ENCODE measurements around the gene PKP4.

PKP4 gene

GRCh38 chr2:158500333-158500732, 43.6 kb downstream of the PKP4 start:
- TF ChIP-seq CTCF (IDR thresholded peaks at IDR 0.05; ENCODE audit: control extremely low read depth, extremely low read depth, low read depth, missing control alignments) = no peak
- no peak for DNase-seq (ENCODE audit: extremely low spot score)
- ChIA-PET CTCF (interaction anchor here (1.3 kb wide), 1 partner anchor 10 kb away, joined by 5 read pairs; no protein-coding TSS in a partner anchor), POLR2A (no interaction called here)

GRCh38 chr2:158501301-158501700, 44.5 kb downstream of the PKP4 start:
- DNase-seq (ENCODE audit: extremely low spot score) = no peak
- ChIA-PET CTCF (interaction anchor here (1.3 kb wide), 1 partner anchor 11 kb away, joined by 5 read pairs; no protein-coding TSS in a partner anchor), POLR2A (no interaction called here)
- TF ChIP-seq CTCF (IDR thresholded peaks at IDR 0.05; ENCODE audit: control extremely low read depth, extremely low read depth, low read depth, missing control alignments) = no peak

- TF ChIP-seq CTCF (IDR thresholded peaks at IDR 0.05; ENCODE audit: control extremely low read depth, extremely low read depth, low read depth, missing control alignments) = no peak
- POLR2A ChIA-PET = no interaction called here
- CTCF ChIA-PET = no interaction called here
Measured at GRCh38 chr2:158502974-158503373, 46.2 kb downstream of the PKP4 start.

GRCh38 chr2:158504088-158504487, 47.3 kb downstream of the PKP4 start:
- no peak for TF ChIP-seq CTCF (IDR thresholded peaks at IDR 0.05; ENCODE audit: control extremely low read depth, extremely low read depth, low read depth, missing control alignments)
- ChIA-PET CTCF (no interaction called here), POLR2A (no interaction called here)
- no peak for DNase-seq (ENCODE audit: extremely low spot score)

More at GRCh38 chr2:158502974-158503373, 46.2 kb downstream of the PKP4 start:
- no peak for DNase-seq (ENCODE audit: extremely low spot score)

- ChIA-PET POLR2A (no interaction called here), CTCF (interaction anchor here (1.0 to 1.4 kb wide), 3 partner anchors 9 to 23 kb away, joined by 4 to 6 read pairs (median 4); no protein-coding TSS in a partner anchor)
- DNase-seq (ENCODE audit: extremely low spot score) = no peak
- TF ChIP-seq CTCF (IDR thresholded peaks at IDR 0.05; ENCODE audit: control extremely low read depth, extremely low read depth, low read depth, missing control alignments) = no peak
Measured at GRCh38 chr2:158505448-158505934, 48.7 kb downstream of the PKP4 start.

GRCh38 chr2:158507141-158507540, 50.4 kb downstream of the PKP4 start:
- CTCF ChIA-PET = interaction anchor here (0.9 kb wide), 1 partner anchor 22 kb away, joined by 3 read pairs; no protein-coding TSS in a partner anchor
- TF ChIP-seq CTCF (IDR thresholded peaks at IDR 0.05; ENCODE audit: control extremely low read depth, extremely low read depth, low read depth, missing control alignments) = no peak
- POLR2A ChIA-PET = no interaction called here
- DNase-seq (ENCODE audit: extremely low spot score) = peak; percentile 17
